ENCODE measurements around the gene MPRIP. TPM values are rescaled to one million over a fixed set of nuclear protein-coding genes. Genes with fewer than 3 reads are reported as not detected.

The MPRIP gene
- total and polyA plus RNA-seq, 4 donors: 87.7 to 186 (median 162) TPM

DNA sequence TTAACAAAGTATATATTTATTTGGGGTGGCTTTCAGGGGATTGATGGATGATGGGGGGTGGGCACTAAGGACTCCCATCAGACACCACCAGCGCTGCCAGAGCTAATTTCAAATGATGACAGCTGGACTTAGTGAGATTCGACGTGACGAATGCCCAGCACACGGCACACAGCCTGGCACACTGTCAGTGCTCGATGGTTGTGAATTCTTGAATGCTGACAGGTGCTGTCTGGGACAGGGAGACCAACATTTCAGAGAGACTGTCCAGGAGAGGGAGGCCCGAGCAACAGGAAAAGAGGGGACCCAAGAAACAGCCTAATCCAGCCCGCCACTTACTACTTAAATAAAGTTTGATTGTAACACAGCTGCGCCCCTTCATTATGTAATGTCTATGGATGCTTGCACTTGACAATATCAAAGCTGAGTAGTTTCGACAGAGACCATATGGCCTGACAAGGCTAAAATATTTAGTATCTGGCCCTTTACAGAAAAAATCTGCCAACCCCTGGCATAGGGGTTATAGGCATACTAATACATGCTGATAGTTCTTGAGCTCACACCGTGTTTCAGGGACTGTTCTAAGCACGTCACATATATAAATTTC is 6.2 kb upstream of the MPRIP start:
- no peaks in the 10 kb centered on the region for H3K27me3 ChIP-seq (ENCODE audit: control insufficient read depth, insufficient read depth, low read length)
- 66% methylated on average over 8 of the region's 12 CpGs for WGBS (ENCODE audit: insufficient coverage)
- peaks cover 17% of the 10 kb centered on the region for H3K4me1 ChIP-seq (ENCODE audit: control insufficient read depth, insufficient read depth, low read length)
- H3K36me3 ChIP-seq (ENCODE audit: control insufficient read depth, insufficient read depth, low read length): peaks cover 2% of the 10 kb centered on the region
- H3K4me3 ChIP-seq (ENCODE audit: low read depth, low read length): no peak overlapping the region
- DNase-seq (ENCODE audit: low read depth in 4 of 6, low spot score in 6 of 6): no peak
- H3K9me3 ChIP-seq (ENCODE audit: control insufficient read depth, insufficient read depth, low read length): no peaks in the 10 kb centered on the region
- no peak overlapping the region for H3K27ac ChIP-seq (ENCODE audit: low read depth, low read length)

DNA sequence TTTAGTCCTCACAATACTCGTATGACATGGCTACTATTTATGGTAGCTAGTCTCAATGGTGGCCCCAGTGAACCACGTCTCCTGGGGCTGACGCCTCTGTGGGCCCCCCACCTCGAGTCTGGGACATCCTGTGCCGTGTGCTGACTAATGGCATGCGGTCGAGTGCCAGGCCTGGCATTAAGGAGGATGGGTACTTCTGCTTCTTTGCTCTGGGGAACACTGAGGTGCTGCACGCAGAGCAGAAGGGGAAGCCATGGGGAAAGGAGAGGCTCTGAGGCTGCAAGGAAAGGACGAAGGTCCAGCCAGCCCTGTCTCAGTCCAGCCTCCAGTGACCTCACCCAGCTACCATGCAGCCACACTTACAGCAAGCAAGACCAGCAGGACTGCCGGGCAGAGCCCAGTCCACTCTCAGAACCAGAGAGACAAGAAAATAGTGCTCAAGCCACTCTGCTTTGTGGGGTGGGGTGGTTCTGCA is 5.7 kb upstream of the MPRIP start:
- WGBS (ENCODE audit: insufficient coverage): 66% methylated on average over 8 of the region's 10 CpGs
- Histone ChIP-seq H3K4me3 (ENCODE audit: low read depth, low read length) (no peak overlapping the region), H3K36me3 (ENCODE audit: control insufficient read depth, insufficient read depth, low read length) (peaks cover 2% of the 10 kb centered on the region), H3K27ac (ENCODE audit: low read depth, low read length) (no peak overlapping the region), H3K27me3 (ENCODE audit: control insufficient read depth, insufficient read depth, low read length) (no peaks in the 10 kb centered on the region), H3K4me1 (ENCODE audit: control insufficient read depth, insufficient read depth, low read length) (peaks cover 17% of the 10 kb centered on the region), H3K9me3 (ENCODE audit: control insufficient read depth, insufficient read depth, low read length) (no peaks in the 10 kb centered on the region)
- no peak for DNase-seq (ENCODE audit: low read depth in 4 of 6, low spot score in 6 of 6)

GRCh38 chr17:17039911-17040310 is 2.3 kb upstream of the MPRIP start:
- H3K4me1 ChIP-seq (ENCODE audit: control insufficient read depth, insufficient read depth, low read length): peaks cover 26% of the 10 kb centered on the region
- no peaks in the 10 kb centered on the region for H3K9me3 ChIP-seq (ENCODE audit: control insufficient read depth, insufficient read depth, low read length)
- H3K27ac ChIP-seq (ENCODE audit: low read depth, low read length): no peak overlapping the region
- no peak for DNase-seq (ENCODE audit: low read depth in 4 of 6, low spot score in 6 of 6)
- H3K27me3 ChIP-seq (ENCODE audit: control insufficient read depth, insufficient read depth, low read length): no peaks in the 10 kb centered on the region
- H3K4me3 ChIP-seq (ENCODE audit: low read depth, low read length): no peak overlapping the region
- peaks cover 2% of the 10 kb centered on the region for H3K36me3 ChIP-seq (ENCODE audit: control insufficient read depth, insufficient read depth, low read length)
- 75% methylated on average over 6 of the region's 6 CpGs for WGBS (ENCODE audit: insufficient coverage)

DNA sequence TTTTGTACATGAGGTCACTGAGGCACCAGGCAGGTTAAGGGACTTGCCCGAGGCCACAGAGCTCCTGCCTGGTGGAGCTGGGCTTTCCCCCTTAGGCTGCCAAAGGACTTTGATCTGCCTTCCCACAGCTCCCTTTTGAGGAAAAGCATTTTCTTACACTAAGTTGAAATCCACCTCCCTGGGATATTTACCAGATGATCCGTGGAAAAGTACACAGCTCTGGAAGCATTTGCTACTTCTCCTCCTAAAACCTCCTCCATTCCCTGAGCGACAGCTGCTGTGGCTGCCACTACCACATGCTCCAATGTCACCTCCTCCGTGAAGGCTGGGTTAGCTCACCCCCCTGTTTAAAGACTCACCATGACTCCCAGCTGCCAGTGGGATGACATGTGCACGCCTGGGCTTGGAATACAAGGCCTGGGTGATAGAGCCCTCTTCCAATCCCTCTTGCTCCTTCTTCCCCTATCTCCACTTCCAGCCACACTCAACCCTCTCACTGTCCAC is 1.2 kb upstream of the MPRIP start:
- no peaks in the 10 kb centered on the region for H3K9me3 ChIP-seq (ENCODE audit: control insufficient read depth, insufficient read depth, low read length)
- no peaks in the 10 kb centered on the region for H3K27me3 ChIP-seq (ENCODE audit: control insufficient read depth, insufficient read depth, low read length)
- H3K36me3 ChIP-seq (ENCODE audit: control insufficient read depth, insufficient read depth, low read length): no peaks in the 10 kb centered on the region
- peak in 2 of 6 donors; percentile 45 to 55 for DNase-seq (ENCODE audit: low read depth in 4 of 6, low spot score in 6 of 6)
- peak overlapping the region; percentile 64 for H3K27ac ChIP-seq (ENCODE audit: low read depth, low read length)
- H3K4me3 ChIP-seq (ENCODE audit: low read depth, low read length): peak overlapping the region; percentile 64
- WGBS (ENCODE audit: insufficient coverage): 45% methylated on average over 5 of the region's 5 CpGs
- peaks cover 34% of the 10 kb centered on the region for H3K4me1 ChIP-seq (ENCODE audit: control insufficient read depth, insufficient read depth, low read length)

- Histone ChIP-seq H3K27me3 (ENCODE audit: control insufficient read depth, insufficient read depth, low read length) (no peaks in the 10 kb centered on the region), H3K27ac (ENCODE audit: low read depth, low read length) (peak overlapping the region; percentile 64), H3K9me3 (ENCODE audit: control insufficient read depth, insufficient read depth, low read length) (no peaks in the 10 kb centered on the region), H3K36me3 (ENCODE audit: control insufficient read depth, insufficient read depth, low read length) (no peaks in the 10 kb centered on the region), H3K4me3 (ENCODE audit: low read depth, low read length) (peak overlapping the region; percentile 64), H3K4me1 (ENCODE audit: control insufficient read depth, insufficient read depth, low read length) (peaks cover 34% of the 10 kb centered on the region)
- 2% methylated on average over 40 of the region's 44 CpGs for WGBS (ENCODE audit: insufficient coverage)
- peak; percentile 81 to 99 (median 95) for DNase-seq (ENCODE audit: low read depth in 4 of 6, low spot score in 6 of 6)
Measured at GRCh38 chr17:17041571-17042383, 480 bp upstream of the MPRIP start.

DNA sequence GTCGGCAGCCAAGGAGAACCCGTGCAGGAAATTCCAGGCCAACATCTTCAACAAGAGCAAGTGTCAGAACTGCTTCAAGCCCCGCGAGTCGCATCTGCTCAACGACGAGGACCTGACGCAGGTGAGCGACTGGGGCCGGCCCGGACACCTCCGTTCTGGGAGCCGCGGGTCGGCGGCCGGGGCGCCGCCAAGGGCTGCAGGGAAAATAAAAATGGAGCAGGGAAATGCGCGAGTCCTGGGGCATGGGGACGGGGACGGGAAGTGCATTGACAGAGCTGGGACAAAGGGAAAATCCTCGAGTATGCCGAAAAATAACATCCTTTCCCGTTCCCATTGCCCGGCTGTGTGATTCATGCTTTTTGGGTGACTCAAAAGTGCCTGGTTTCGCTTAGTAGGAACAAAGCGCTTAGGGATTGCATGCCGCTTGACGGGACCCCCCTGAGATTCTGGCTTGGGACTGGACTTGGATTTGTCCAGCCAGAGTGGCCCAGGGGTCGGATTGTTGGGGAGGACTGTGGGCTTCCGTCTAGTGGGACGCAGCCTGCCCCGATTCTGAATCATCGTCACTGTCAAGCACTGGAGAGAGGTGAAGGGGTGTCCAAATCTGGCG is 699 bp downstream of the MPRIP start:
- 0% methylated on average over 37 of the region's 37 CpGs for WGBS (ENCODE audit: insufficient coverage)
- no peaks in the 10 kb centered on the region for H3K36me3 ChIP-seq (ENCODE audit: control insufficient read depth, insufficient read depth, low read length)
- peaks cover 34% of the 10 kb centered on the region for H3K4me1 ChIP-seq (ENCODE audit: control insufficient read depth, insufficient read depth, low read length)
- peak in 2 of 6 donors; percentile 37 to 59 for DNase-seq (ENCODE audit: low read depth in 4 of 6, low spot score in 6 of 6)
- H3K27ac ChIP-seq (ENCODE audit: low read depth, low read length): peak overlapping the region; percentile 81
- peak overlapping the region; percentile 84 for H3K4me3 ChIP-seq (ENCODE audit: low read depth, low read length)
- no peaks in the 10 kb centered on the region for H3K27me3 ChIP-seq (ENCODE audit: control insufficient read depth, insufficient read depth, low read length)
- H3K9me3 ChIP-seq (ENCODE audit: control insufficient read depth, insufficient read depth, low read length): no peaks in the 10 kb centered on the region

- Histone ChIP-seq H3K4me3 (ENCODE audit: low read depth, low read length) (peak overlapping the region; percentile 84), H3K27ac (ENCODE audit: low read depth, low read length) (peak overlapping the region; percentile 81), H3K9me3 (ENCODE audit: control insufficient read depth, insufficient read depth, low read length) (no peaks in the 10 kb centered on the region), H3K36me3 (ENCODE audit: control insufficient read depth, insufficient read depth, low read length) (no peaks in the 10 kb centered on the region), H3K27me3 (ENCODE audit: control insufficient read depth, insufficient read depth, low read length) (no peaks in the 10 kb centered on the region), H3K4me1 (ENCODE audit: control insufficient read depth, insufficient read depth, low read length) (peaks cover 34% of the 10 kb centered on the region)
- 13% methylated on average over 16 of the region's 19 CpGs for WGBS (ENCODE audit: insufficient coverage)
- peak in 2 of 6 donors; percentile 16 to 28 for DNase-seq (ENCODE audit: low read depth in 4 of 6, low spot score in 6 of 6)
Measured at GRCh38 chr17:17043461-17044271, 1.4 kb downstream of the MPRIP start.

DNA sequence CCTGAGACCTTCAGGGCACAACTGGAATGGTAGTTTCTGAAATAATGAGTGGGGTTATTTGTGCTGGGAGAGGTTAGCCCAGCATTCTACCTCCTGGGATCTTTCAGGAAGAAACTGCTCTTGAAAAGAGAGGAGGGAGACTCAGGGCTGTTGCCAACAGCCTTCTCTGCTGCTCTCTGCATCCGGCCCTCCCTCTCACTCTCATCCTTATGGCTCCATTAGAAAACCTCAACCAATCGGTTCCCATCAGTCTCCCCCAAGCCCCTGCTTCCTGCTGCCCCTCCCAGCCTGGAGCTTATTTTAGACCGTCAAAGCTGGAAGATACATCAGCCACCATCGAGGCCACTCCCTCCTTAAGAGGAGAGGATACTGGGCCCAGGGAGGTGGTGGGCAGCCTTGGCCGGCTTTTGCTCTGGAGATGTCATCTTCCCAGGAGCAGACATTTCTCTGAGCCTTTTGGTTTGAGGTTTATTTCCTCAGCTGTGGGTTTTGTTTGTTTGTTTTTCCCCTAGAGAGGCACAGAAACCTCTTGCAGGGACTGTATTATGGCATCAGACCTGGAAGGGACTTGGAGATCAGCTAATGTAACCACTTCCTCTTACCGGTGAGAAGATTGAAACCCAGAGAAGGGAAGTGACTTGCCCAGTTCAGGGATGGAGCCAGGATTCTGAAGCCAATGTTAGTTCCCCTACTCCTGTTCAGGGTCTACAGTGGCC is 2.7 kb downstream of the MPRIP start:
- H3K27ac ChIP-seq (ENCODE audit: low read depth, low read length): peak overlapping the region; percentile 81
- peaks cover 34% of the 10 kb centered on the region for H3K4me1 ChIP-seq (ENCODE audit: control insufficient read depth, insufficient read depth, low read length)
- peak in 2 of 6 donors; percentile 77 to 82 for DNase-seq (ENCODE audit: low read depth in 4 of 6, low spot score in 6 of 6)
- no peaks in the 10 kb centered on the region for H3K36me3 ChIP-seq (ENCODE audit: control insufficient read depth, insufficient read depth, low read length)
- no peaks in the 10 kb centered on the region for H3K9me3 ChIP-seq (ENCODE audit: control insufficient read depth, insufficient read depth, low read length)
- WGBS (ENCODE audit: insufficient coverage): 20% methylated on average over 2 of the region's 6 CpGs
- H3K27me3 ChIP-seq (ENCODE audit: control insufficient read depth, insufficient read depth, low read length): no peaks in the 10 kb centered on the region
- peak overlapping the region; percentile 84 for H3K4me3 ChIP-seq (ENCODE audit: low read depth, low read length)
